Suprapubic skin (tissue), 4 donors: Measurements from ENCODE around the gene MDK. TPM values are rescaled to one million over a fixed set of nuclear protein-coding genes. Genes with fewer than 3 reads are reported as not detected.
A peak's percentile ranks its signal among the peaks of the same experiment; 100 is the strongest.
"Not testable (repeated sequence)": the region's sequence is repeated elsewhere in the genome, so short reads cannot be mapped to it uniquely, and the experiment has no call there.

ENCODE experiments used
- DNase-seq, 2 donors: peaks; one replicate each; pipeline ENCODE4 v3.0.0-alpha.2; 2019; ENCODE audit warnings: low spot score in 2 of 2
- H3K27ac ChIP-seq: fragments of 200-600 bp; sonication (generic); one replicate; pipeline ENCODE4 v1.5.1; 2019
- H3K27me3 ChIP-seq: fragments of 200-600 bp; sonication (generic); one replicate; pipeline ENCODE4 v1.5.1; 2019
- H3K36me3 ChIP-seq: fragments of 200-600 bp; sonication (generic); one replicate; pipeline ENCODE4 v1.5.1; 2019
- H3K4me1 ChIP-seq: fragments of 200-600 bp; sonication (generic); one replicate; pipeline ENCODE4 v1.5.1; 2019
- H3K4me3 ChIP-seq: fragments of 200-600 bp; sonication (generic); one replicate; pipeline ENCODE4 v1.5.1; 2019; ENCODE audit warnings: mild to moderate bottlenecking
- H3K9me3 ChIP-seq: fragments of 200-600 bp; sonication (generic); one replicate; pipeline ENCODE4 v1.5.1; 2019
- CTCF ChIP-seq, 2 donors: fragments of 200-600 bp in 1 of 2; fragments of 450-650 bp in 1 of 2; sonication (generic) in 1 of 2; IDR thresholded peaks; one replicate each; pipeline ENCODE4 v1.5.1; 2016 to 2019; ENCODE audit warnings: antibody characterized with exemption in 2 of 2, mild to moderate bottlenecking in 1 of 2, moderate library complexity in 1 of 2
- EP300 ChIP-seq: sonication (generic); formaldehyde crosslinking; IDR thresholded peaks from one replicate; pipeline ENCODE4 v1.6.1; 2017; ENCODE audit warnings: antibody characterized with exemption
- POLR2A ChIP-seq, 2 donors: fragments of 450-650 bp; IDR thresholded peaks; one replicate each; pipeline ENCODE4 v1.6.1; 2017; ENCODE audit warnings: antibody characterized with exemption in 2 of 2, mild to moderate bottlenecking in 2 of 2, moderate library complexity in 2 of 2
- POLR2AphosphoS5 ChIP-seq, 3 donors: sonication (generic); formaldehyde crosslinking; IDR thresholded peaks; one replicate each; pipeline ENCODE4 v1.6.1; 2017; ENCODE audit warnings: antibody characterized with exemption in 3 of 3
- WGBS: methylation state at CpG from one replicate; pipeline ENCODE4 v1.1.5; 2018; 5-methylcytosine and 5-hydroxymethylcytosine counted together
- total RNA-seq, 4 donors: library from RNA; depleted of rRNA; stranded (reverse); fragments of >200 nt; gene quantifications; one replicate each; pipeline ENCODE4 v1.1.0, GENCODE V29; 2016

MDK gene
- total RNA-seq, 4 donors from 2014 or later, result 9.1 to 22.6 (median 13.9) TPM

- Histone ChIP-seq H3K9me3 (no peaks in the 10 kb centered on the region), H3K27me3 (no peaks in the 10 kb centered on the region), H3K4me3 (no peak overlapping the region), H3K4me1 (peaks cover 33% of the 10 kb centered on the region), H3K36me3 (peaks cover 52% of the 10 kb centered on the region), H3K27ac (no peak overlapping the region)
- 100% methylated on average over 2 of the region's 12 CpGs for WGBS
- TF ChIP-seq POLR2AphosphoS5 (IDR thresholded peaks at IDR 0.05), result no peak
- TF ChIP-seq EP300, result no peak
- no peak for TF ChIP-seq CTCF (IDR thresholded peaks at IDR 0.05)
- TF ChIP-seq POLR2A (IDR thresholded peaks at IDR 0.05), result no peak
- no peak for DNase-seq
These were observed 13.6 kb upstream of the MDK start for GRCh38 chr11:46367916-46368267.

GRCh38 chr11:46369458-46370152 lies 11.9 kb upstream of the MDK start:
- no peaks in the 10 kb centered on the region for H3K27me3 ChIP-seq
- TF ChIP-seq POLR2A (IDR thresholded peaks at IDR 0.05) (no peak), CTCF (IDR thresholded peaks at IDR 0.05) (peak; percentile 30 to 91)
- H3K4me1 ChIP-seq, result peaks cover 18% of the 10 kb centered on the region
- WGBS, result 75% methylated on average over 20 of the region's 25 CpGs
- peaks cover 67% of the 10 kb centered on the region for H3K36me3 ChIP-seq
- no peak overlapping the region for H3K4me3 ChIP-seq
- H3K9me3 ChIP-seq, result no peaks in the 10 kb centered on the region
- DNase-seq, result no peak
- H3K27ac ChIP-seq, result no peak overlapping the region

DNA sequence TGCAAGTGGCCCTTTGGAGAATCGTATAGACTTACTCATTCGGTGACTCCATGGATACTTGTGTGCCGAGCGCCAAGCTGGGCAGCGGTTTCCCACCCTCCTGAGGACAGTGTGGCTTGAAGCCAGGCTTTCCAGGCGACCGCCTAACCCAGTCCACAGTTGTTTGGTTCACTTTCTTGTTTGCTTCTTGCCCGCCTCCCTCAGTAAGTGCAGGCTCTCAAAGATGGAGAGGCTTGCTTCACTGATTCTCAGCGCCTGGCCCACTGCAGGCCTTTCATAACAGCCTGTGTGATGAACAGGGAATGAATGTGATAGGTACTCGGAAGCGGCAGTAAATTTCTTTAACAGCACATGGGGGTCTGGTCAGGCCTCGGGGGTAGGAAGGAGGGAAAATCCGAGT lies 11.2 kb upstream of the MDK start:
- TF ChIP-seq POLR2A (IDR thresholded peaks at IDR 0.05) (no peak), EP300 (no peak), POLR2AphosphoS5 (IDR thresholded peaks at IDR 0.05) (no peak), CTCF (IDR thresholded peaks at IDR 0.05) (no peak)
- Histone ChIP-seq H3K9me3 (no peaks in the 10 kb centered on the region), H3K4me1 (peaks cover 13% of the 10 kb centered on the region), H3K36me3 (peaks cover 73% of the 10 kb centered on the region), H3K4me3 (no peak overlapping the region), H3K27ac (no peak overlapping the region), H3K27me3 (no peaks in the 10 kb centered on the region)
- 88% methylated on average over 11 of the region's 13 CpGs for WGBS
- no peak for DNase-seq

DNA sequence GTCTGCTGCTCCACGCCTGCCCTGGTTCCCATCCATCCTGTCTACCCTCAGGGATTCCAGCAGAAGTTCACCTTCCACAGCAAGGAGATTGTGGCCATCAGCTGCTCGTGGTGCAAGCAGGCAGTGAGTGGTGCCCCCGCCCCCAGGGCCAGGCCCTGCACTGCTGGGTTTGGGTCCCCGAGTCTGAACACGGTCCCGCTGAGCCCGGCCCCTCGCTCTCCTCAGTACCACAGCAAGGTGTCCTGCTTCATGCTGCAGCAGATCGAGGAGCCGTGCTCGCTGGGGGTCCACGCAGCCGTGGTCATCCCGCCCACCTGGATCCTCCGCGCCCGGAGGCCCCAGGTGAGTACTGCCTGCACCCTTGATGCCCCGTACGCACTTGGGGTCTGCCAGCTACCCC lies 10.2 kb upstream of the MDK start:
- H3K4me3 ChIP-seq, H3K27me3 ChIP-seq, DNase-seq, H3K9me3 ChIP-seq, H3K27ac ChIP-seq: not testable (repeated sequence)
- Histone ChIP-seq H3K4me1 (peaks cover 13% of the 10 kb centered on the region), H3K36me3 (peaks cover 82% of the 10 kb centered on the region)
- WGBS, result 100% methylated on average over 5 of the region's 19 CpGs

DNA sequence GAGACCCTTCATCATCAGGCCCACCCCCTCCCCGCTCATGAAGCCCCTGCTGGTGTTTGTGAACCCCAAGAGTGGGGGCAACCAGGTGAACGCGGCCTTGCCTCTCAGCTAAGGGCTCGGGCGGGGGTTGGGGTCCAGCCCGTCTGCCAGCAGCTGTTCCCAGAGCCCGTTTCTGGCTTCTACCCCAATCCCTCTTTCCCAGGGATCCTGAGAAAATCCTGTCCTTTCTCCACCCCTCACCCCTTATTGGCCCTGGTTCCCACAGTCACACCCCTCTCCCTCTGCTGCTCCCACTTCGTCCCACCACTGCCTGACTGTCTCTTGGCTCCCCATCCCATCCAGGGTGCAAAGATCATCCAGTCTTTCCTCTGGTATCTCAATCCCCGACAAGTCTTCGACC lies 9.4 kb upstream of the MDK start:
- Histone ChIP-seq H3K27me3 (no peaks in the 10 kb centered on the region), H3K4me1 (peaks cover 8% of the 10 kb centered on the region), H3K27ac (no peak overlapping the region), H3K9me3 (no peaks in the 10 kb centered on the region), H3K36me3 (peaks cover 84% of the 10 kb centered on the region), H3K4me3 (no peak overlapping the region)
- no peak for DNase-seq
- WGBS, result 91% methylated on average over 8 of the region's 10 CpGs
- no peak for TF ChIP-seq POLR2AphosphoS5 (IDR thresholded peaks at IDR 0.05)
- TF ChIP-seq CTCF (IDR thresholded peaks at IDR 0.05), result no peak
- TF ChIP-seq POLR2A (IDR thresholded peaks at IDR 0.05), result no peak
- no peak for TF ChIP-seq EP300

GRCh38 chr11:46372501-46372900 lies 9.0 kb upstream of the MDK start:
- not testable (repeated sequence) for H3K4me1 ChIP-seq, H3K9me3 ChIP-seq, H3K4me3 ChIP-seq, H3K27ac ChIP-seq, DNase-seq, H3K27me3 ChIP-seq
- H3K36me3 ChIP-seq, result peaks cover 88% of the 10 kb centered on the region
- 93% methylated on average over 6 of the region's 15 CpGs for WGBS
